Effector memory CD4-positive, alpha-beta T cell (primary cell): ENCODE results near the gene ETV1.
"Not testable (repeated sequence)": the region's sequence is repeated elsewhere in the genome, so short reads cannot be mapped to it uniquely, and the experiment has no call there.

ENCODE experiments used
- DNase-seq, 3 donors: peaks; one replicate each; pipeline ENCODE4 v3.0.0-alpha.2; 2020
- H3K27ac ChIP-seq: 2 replicates; pipeline ENCODE4 v1.7.0; 2013; ENCODE audit warnings: mild to moderate bottlenecking, low read length, moderate library complexity; ENCODE audit not compliant: insufficient read depth, poor library complexity, severe bottlenecking
- H3K27me3 ChIP-seq: replicated peaks from 2 replicates; pipeline ENCODE4 v1.7.0; 2013; ENCODE audit warnings: mild to moderate bottlenecking, low read length; ENCODE audit not compliant: insufficient read depth, control insufficient read depth, poor library complexity, severe bottlenecking
- H3K36me3 ChIP-seq: 2 replicates; pipeline ENCODE4 v1.7.0; 2013; ENCODE audit warnings: mild to moderate bottlenecking, low read length, moderate library complexity; ENCODE audit not compliant: control insufficient read depth, insufficient read depth
- H3K4me1 ChIP-seq: 2 replicates; pipeline ENCODE4 v1.7.0; 2013; ENCODE audit warnings: low read length, mild to moderate bottlenecking; ENCODE audit not compliant: control insufficient read depth, insufficient read depth, poor library complexity, severe bottlenecking
- H3K4me3 ChIP-seq: 2 replicates; pipeline ENCODE4 v1.7.0; 2013; ENCODE audit warnings: low read length, low read depth, mild to moderate bottlenecking; ENCODE audit not compliant: insufficient read depth, poor library complexity, severe bottlenecking
- H3K9me3 ChIP-seq: 2 replicates; pipeline ENCODE4 v1.7.0; 2013; ENCODE audit warnings: mild to moderate bottlenecking, low read length, moderate library complexity; ENCODE audit not compliant: control insufficient read depth

Gene ETV1

GRCh38 chr7:13946181-13946580 lies 43.3 kb downstream of the ETV1 start:
- no peak overlapping the region for H3K4me3 ChIP-seq
- no peaks in the 10 kb centered on the region for H3K36me3 ChIP-seq
- no peaks in the 10 kb centered on the region for H3K27me3 ChIP-seq
- DNase-seq: no peak
- H3K4me1 ChIP-seq: no peaks in the 10 kb centered on the region
- H3K9me3 ChIP-seq: no peaks in the 10 kb centered on the region
- H3K27ac ChIP-seq: no peak overlapping the region

- Histone ChIP-seq H3K4me3 (no peak overlapping the region), H3K9me3 (no peaks in the 10 kb centered on the region), H3K27me3 (no peaks in the 10 kb centered on the region), H3K27ac (no peak overlapping the region), H3K4me1 (no peaks in the 10 kb centered on the region), H3K36me3 (no peaks in the 10 kb centered on the region)
- DNase-seq: no peak
These were observed 43.8 kb downstream of the ETV1 start for GRCh38 chr7:13945670-13946069.

GRCh38 chr7:13933536-13933935 lies 55.9 kb downstream of the ETV1 start:
- Histone ChIP-seq H3K4me3 (no peak overlapping the region), H3K4me1 (no peaks in the 10 kb centered on the region), H3K27ac (no peak overlapping the region), H3K27me3 (no peaks in the 10 kb centered on the region), H3K9me3 (no peaks in the 10 kb centered on the region), H3K36me3 (no peaks in the 10 kb centered on the region)
- DNase-seq: no peak

DNA sequence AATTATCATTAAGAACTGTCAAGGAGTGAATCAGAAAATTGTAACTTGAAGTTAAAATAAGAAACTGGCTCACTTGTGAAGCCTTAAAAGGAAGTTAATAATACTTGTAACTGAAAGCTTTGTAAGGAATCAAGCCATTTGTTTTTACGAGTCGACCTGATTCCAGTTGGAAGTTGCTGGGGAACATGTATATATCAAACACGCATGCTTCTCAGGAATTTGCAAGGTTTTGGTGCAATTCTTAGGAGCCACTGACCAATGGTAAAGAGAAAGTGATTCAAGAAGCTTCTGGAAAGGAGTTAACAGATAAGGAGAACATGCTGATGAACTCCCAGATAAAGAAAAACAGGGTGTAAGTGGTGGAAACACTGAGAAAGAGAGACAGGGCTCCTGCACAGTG lies 56.4 kb downstream of the ETV1 start:
- DNase-seq: no peak
- Histone ChIP-seq H3K4me1 (no peaks in the 10 kb centered on the region), H3K27me3 (no peaks in the 10 kb centered on the region), H3K36me3 (no peaks in the 10 kb centered on the region), H3K4me3 (no peak overlapping the region), H3K27ac (no peak overlapping the region), H3K9me3 (no peaks in the 10 kb centered on the region)

- Histone ChIP-seq H3K4me3 (no peak overlapping the region), H3K4me1 (no peaks in the 10 kb centered on the region), H3K36me3 (no peaks in the 10 kb centered on the region), H3K27me3 (no peaks in the 10 kb centered on the region), H3K27ac (no peak overlapping the region), H3K9me3 (no peaks in the 10 kb centered on the region)
- no peak for DNase-seq
These were observed 57.3 kb downstream of the ETV1 start for GRCh38 chr7:13932131-13932530.

DNA sequence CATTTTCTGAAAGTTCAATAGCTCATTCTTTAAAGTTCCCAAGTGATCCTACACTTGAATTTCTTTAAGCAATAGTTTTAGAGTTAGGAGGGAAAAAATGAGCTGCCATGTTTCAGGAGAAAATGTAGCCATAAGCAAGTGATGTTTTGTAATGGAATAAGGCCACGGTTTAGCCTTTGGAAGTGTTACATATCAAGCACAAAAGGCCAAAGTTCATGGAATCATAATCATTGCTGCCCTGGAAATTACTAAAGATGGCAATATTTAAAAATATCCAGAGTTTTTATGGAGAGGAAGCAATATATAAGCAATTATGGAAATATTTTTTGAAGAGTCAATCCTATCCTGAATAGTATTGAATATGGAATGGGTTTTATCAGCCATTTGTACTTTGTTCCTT lies 68.4 kb downstream of the ETV1 start:
- H3K4me3 ChIP-seq: no peak overlapping the region
- no peaks in the 10 kb centered on the region for H3K36me3 ChIP-seq
- H3K4me1 ChIP-seq: no peaks in the 10 kb centered on the region
- no peaks in the 10 kb centered on the region for H3K27me3 ChIP-seq
- no peaks in the 10 kb centered on the region for H3K9me3 ChIP-seq
- H3K27ac ChIP-seq: no peak overlapping the region
- no peak for DNase-seq

GRCh38 chr7:13920053-13920697 lies 69.3 kb downstream of the ETV1 start:
- DNase-seq: no peak
- Histone ChIP-seq H3K4me3 (no peak overlapping the region), H3K4me1 (no peaks in the 10 kb centered on the region)

DNA sequence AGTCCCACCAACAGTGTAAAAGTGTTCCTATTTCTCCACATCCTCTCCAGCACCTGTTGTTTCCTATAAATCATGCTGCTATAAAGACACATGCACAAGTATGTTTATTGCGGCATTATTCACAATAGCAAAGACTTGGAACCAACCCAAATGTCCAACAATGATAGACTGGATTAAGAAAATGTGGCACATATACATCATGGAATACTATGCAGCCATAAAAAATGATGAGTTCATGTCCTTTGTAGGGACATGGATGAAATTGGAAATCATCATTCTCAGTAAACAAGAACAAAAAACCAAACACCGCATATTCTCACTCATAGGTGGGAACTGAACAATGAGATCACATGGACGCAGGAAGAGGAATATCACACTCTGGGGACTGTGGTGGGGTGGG lies 71.1 kb downstream of the ETV1 start:
- not testable (repeated sequence) for H3K27ac ChIP-seq, DNase-seq

More at GRCh38 chr7:13920053-13920697, 69.3 kb downstream of the ETV1 start:
- no peak overlapping the region for H3K27ac ChIP-seq
- no peaks in the 10 kb centered on the region for H3K9me3 ChIP-seq
- no peaks in the 10 kb centered on the region for H3K27me3 ChIP-seq
- no peaks in the 10 kb centered on the region for H3K36me3 ChIP-seq

GRCh38 chr7:13917103-13917502 lies 72.4 kb downstream of the ETV1 start:
- not testable (repeated sequence) for H3K27ac ChIP-seq, H3K36me3 ChIP-seq, H3K9me3 ChIP-seq, H3K4me3 ChIP-seq, H3K27me3 ChIP-seq, H3K4me1 ChIP-seq, DNase-seq

More for the DNA sequence above, 71.1 kb downstream of the ETV1 start:
- H3K9me3 ChIP-seq, H3K4me1 ChIP-seq, H3K36me3 ChIP-seq, H3K27me3 ChIP-seq, H3K4me3 ChIP-seq: not testable (repeated sequence)

DNA sequence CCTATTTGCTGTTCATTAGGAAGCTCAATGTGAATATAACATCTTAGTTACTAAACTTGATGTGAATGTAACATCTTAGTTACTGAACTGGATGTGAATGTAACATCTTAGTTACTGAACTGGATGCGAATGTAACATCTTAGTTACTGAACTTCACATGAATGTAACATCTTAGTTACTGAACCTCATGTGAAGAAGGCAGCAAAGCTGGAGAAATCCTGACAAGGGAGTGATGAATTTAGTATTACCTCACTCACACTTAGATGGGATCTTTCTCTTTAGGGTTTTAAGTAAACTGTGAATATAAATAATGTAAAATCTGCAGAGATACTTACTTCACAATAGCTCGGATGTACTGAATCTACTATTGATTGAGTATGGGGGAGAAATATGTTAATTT lies 73.6 kb downstream of the ETV1 start:
- Histone ChIP-seq H3K36me3 (no peaks in the 10 kb centered on the region), H3K9me3 (no peaks in the 10 kb centered on the region), H3K4me3 (no peak overlapping the region), H3K4me1 (no peaks in the 10 kb centered on the region), H3K27ac (no peak overlapping the region), H3K27me3 (no peaks in the 10 kb centered on the region)
- DNase-seq: no peak
